Neural cell (in vitro differentiated cells): ENCODE data around the gene PM20D2. TPM values are rescaled to one million over a fixed set of nuclear protein-coding genes. Genes with fewer than 3 reads are reported as not detected.

Experiments used
- H2AFZ ChIP-seq: fragments of 200-600, 300-800 bp; sonication (generic), shearing (Covaris generic); 2 replicates; pipeline ENCODE4 v1.6.0; 2014; ENCODE audit warnings: low read depth, mild to moderate bottlenecking, antibody characterized with exemption, low read length, moderate library complexity
- H3F3A ChIP-seq: fragments of 200-600 bp; shearing (Covaris generic); 2 replicates; pipeline ENCODE4 v1.6.1; 2016; ENCODE audit warnings: mild to moderate bottlenecking, moderate library complexity, mixed read lengths, antibody characterized with exemption, low read length; ENCODE audit not compliant: insufficient read depth, poor library complexity, severe bottlenecking
- H3K27ac ChIP-seq: fragments of 200-600, 300-800 bp; sonication (generic), shearing (Covaris generic); 2 replicates; pipeline ENCODE4 v1.5.1; 2014; ENCODE audit warnings: mild to moderate bottlenecking, low read length, moderate library complexity
- H3K27me3 ChIP-seq: fragments of 300-800, 200-600 bp; sonication (generic), shearing (Covaris generic); 2 replicates; pipeline ENCODE4 v1.6.0; 2014; ENCODE audit warnings: mild to moderate bottlenecking, low read depth, low read length, moderate library complexity; ENCODE audit not compliant: insufficient read depth
- H3K36me3 ChIP-seq: fragments of 300-800, 200-600 bp; sonication (generic), shearing (Covaris generic); 2 replicates; pipeline ENCODE4 v1.5.1; 2014; ENCODE audit warnings: mild to moderate bottlenecking, antibody characterized with exemption, low read length, moderate library complexity; ENCODE audit not compliant: insufficient read depth
- H3K4me2 ChIP-seq: fragments of 300-800, 200-600 bp; sonication (generic), shearing (Covaris generic); 2 replicates; pipeline ENCODE4 v1.6.0; 2014; ENCODE audit warnings: mild to moderate bottlenecking, low read length
- H3K4me3 ChIP-seq: fragments of 300-800, 200-600 bp; sonication (generic), shearing (Covaris generic); 2 replicates; pipeline ENCODE4 v1.5.1; 2014; ENCODE audit warnings: mild to moderate bottlenecking, low read length, moderate library complexity
- H3K79me2 ChIP-seq: fragments of 200-600 bp; shearing (Covaris generic); replicated peaks from 2 replicates; pipeline ENCODE4 v1.6.0; 2014; ENCODE audit warnings: mild to moderate bottlenecking, low read length, moderate library complexity; ENCODE audit not compliant: insufficient read depth
- H3K9ac ChIP-seq: fragments of 300-800, 200-600 bp; sonication (generic), shearing (Covaris generic); 2 replicates; pipeline ENCODE4 v1.6.1; 2016; ENCODE audit warnings: mild to moderate bottlenecking, low read length, mixed read lengths
- H3K9me2 ChIP-seq: fragments of 200-600 bp; shearing (Covaris generic); 2 replicates; pipeline ENCODE4 v1.6.1; 2016; ENCODE audit warnings: mild to moderate bottlenecking, low read length, mixed read lengths; ENCODE audit not compliant: insufficient read depth
- H3K9me3 ChIP-seq: fragments of 200-600, 300-800 bp; sonication (generic), shearing (Covaris generic); 2 replicates; pipeline ENCODE4 v1.6.1; 2016; ENCODE audit warnings: mild to moderate bottlenecking, mixed run types, low read length, moderate library complexity, mixed read lengths
- H4K20me1 ChIP-seq: fragments of 200-600 bp; shearing (Covaris generic); 2 replicates; pipeline ENCODE4 v1.6.1; 2016; ENCODE audit warnings: mild to moderate bottlenecking, mixed run types; ENCODE audit not compliant: insufficient read depth
- EP300 ChIP-seq: fragments of 450-650 bp; conservative IDR thresholded peaks from 2 replicates; pipeline ENCODE4 v1.6.1; 2014; ENCODE audit warnings: antibody characterized with exemption, mild to moderate bottlenecking, moderate library complexity; ENCODE audit not compliant: poor library complexity, severe bottlenecking
- EZH2 ChIP-seq: fragments of 200-600, 300-800 bp; shearing (Covaris generic), sonication (generic); IDR thresholded peaks from 2 replicates; pipeline ENCODE4 v1.6.1; 2014; ENCODE audit warnings: antibody characterized with exemption, low read length, borderline replicate concordance, mild to moderate bottlenecking; ENCODE audit not compliant: insufficient read depth, poor library complexity, severe bottlenecking
- MXI1 ChIP-seq: fragments of 450-650 bp; conservative IDR thresholded peaks from 2 replicates; pipeline ENCODE4 v1.6.1; 2014; ENCODE audit warnings: antibody characterized with exemption, mild to moderate bottlenecking; ENCODE audit not compliant: poor library complexity, severe bottlenecking
- POLR2AphosphoS5 ChIP-seq: IDR thresholded peaks from 2 replicates; pipeline ENCODE4 v1.6.1; 2012
- RAD21 ChIP-seq: fragments of 450-650 bp; conservative IDR thresholded peaks from 2 replicates; pipeline ENCODE4 v1.6.1; 2014; ENCODE audit warnings: antibody characterized with exemption, mild to moderate bottlenecking, moderate library complexity
- SMC3 ChIP-seq: fragments of 450-650 bp; conservative IDR thresholded peaks from 2 replicates; pipeline ENCODE4 v1.6.1; 2014; ENCODE audit warnings: antibody characterized with exemption, mild to moderate bottlenecking, moderate library complexity; ENCODE audit not compliant: poor library complexity
- TAF1 ChIP-seq: IDR thresholded peaks from 2 replicates; pipeline ENCODE4 v1.6.1; 2012; ENCODE audit warnings: low read depth
- polyA plus RNA-seq: library from polyadenylated mRNA; depleted of rRNA; stranded (reverse); fragments of >200 nt; gene quantifications from 2 replicates; pipeline ENCODE4 v1.2.3, GENCODE V29; 2014
- TF ChIP-seq, protein P1 (sequence below): fragments of 450-650 bp; IDR thresholded peaks from 2 replicates; pipeline ENCODE4 v1.5.1; 2014; ENCODE audit warnings: antibody characterized with exemption, mild to moderate bottlenecking, moderate library complexity; ENCODE audit not compliant: poor library complexity, severe bottlenecking
- TF ChIP-seq, protein P2 (sequence below): IDR thresholded peaks from 2 replicates; pipeline ENCODE4 v1.6.1; 2012; ENCODE audit warnings: borderline replicate concordance

Gene PM20D2
- polyA plus RNA-seq, 1 donor from 2014 or later = 28.2 TPM

GRCh38 chr6:89198235-89198634, 52.4 kb downstream of the PM20D2 start:
- no peak overlapping the region for H3K4me3 ChIP-seq
- H4K20me1 ChIP-seq = no peaks in the 10 kb centered on the region
- no peaks in the 10 kb centered on the region for H3F3A ChIP-seq
- no peaks in the 10 kb centered on the region for H3K36me3 ChIP-seq
- no peak overlapping the region for H3K4me2 ChIP-seq
- TF ChIP-seq RAD21 (no peak), MXI1 (no peak), EP300 (no peak), TAF1 (no peak), POLR2AphosphoS5 (no peak), SMC3 (no peak), EZH2 (no peak)
- TF ChIP-seq, protein P1, sequence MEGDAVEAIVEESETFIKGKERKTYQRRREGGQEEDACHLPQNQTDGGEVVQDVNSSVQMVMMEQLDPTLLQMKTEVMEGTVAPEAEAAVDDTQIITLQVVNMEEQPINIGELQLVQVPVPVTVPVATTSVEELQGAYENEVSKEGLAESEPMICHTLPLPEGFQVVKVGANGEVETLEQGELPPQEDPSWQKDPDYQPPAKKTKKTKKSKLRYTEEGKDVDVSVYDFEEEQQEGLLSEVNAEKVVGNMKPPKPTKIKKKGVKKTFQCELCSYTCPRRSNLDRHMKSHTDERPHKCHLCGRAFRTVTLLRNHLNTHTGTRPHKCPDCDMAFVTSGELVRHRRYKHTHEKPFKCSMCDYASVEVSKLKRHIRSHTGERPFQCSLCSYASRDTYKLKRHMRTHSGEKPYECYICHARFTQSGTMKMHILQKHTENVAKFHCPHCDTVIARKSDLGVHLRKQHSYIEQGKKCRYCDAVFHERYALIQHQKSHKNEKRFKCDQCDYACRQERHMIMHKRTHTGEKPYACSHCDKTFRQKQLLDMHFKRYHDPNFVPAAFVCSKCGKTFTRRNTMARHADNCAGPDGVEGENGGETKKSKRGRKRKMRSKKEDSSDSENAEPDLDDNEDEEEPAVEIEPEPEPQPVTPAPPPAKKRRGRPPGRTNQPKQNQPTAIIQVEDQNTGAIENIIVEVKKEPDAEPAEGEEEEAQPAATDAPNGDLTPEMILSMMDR = no peak
- TF ChIP-seq, protein P2, sequence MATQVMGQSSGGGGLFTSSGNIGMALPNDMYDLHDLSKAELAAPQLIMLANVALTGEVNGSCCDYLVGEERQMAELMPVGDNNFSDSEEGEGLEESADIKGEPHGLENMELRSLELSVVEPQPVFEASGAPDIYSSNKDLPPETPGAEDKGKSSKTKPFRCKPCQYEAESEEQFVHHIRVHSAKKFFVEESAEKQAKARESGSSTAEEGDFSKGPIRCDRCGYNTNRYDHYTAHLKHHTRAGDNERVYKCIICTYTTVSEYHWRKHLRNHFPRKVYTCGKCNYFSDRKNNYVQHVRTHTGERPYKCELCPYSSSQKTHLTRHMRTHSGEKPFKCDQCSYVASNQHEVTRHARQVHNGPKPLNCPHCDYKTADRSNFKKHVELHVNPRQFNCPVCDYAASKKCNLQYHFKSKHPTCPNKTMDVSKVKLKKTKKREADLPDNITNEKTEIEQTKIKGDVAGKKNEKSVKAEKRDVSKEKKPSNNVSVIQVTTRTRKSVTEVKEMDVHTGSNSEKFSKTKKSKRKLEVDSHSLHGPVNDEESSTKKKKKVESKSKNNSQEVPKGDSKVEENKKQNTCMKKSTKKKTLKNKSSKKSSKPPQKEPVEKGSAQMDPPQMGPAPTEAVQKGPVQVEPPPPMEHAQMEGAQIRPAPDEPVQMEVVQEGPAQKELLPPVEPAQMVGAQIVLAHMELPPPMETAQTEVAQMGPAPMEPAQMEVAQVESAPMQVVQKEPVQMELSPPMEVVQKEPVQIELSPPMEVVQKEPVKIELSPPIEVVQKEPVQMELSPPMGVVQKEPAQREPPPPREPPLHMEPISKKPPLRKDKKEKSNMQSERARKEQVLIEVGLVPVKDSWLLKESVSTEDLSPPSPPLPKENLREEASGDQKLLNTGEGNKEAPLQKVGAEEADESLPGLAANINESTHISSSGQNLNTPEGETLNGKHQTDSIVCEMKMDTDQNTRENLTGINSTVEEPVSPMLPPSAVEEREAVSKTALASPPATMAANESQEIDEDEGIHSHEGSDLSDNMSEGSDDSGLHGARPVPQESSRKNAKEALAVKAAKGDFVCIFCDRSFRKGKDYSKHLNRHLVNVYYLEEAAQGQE = no peak
- no peaks in the 10 kb centered on the region for H3K9me2 ChIP-seq
- H3K79me2 ChIP-seq = no peaks in the 10 kb centered on the region
- H2AFZ ChIP-seq = no peak overlapping the region
- H3K27ac ChIP-seq = no peak overlapping the region
- no peaks in the 10 kb centered on the region for H3K27me3 ChIP-seq
- H3K9me3 ChIP-seq = no peaks in the 10 kb centered on the region
- no peak overlapping the region for H3K9ac ChIP-seq

DNA sequence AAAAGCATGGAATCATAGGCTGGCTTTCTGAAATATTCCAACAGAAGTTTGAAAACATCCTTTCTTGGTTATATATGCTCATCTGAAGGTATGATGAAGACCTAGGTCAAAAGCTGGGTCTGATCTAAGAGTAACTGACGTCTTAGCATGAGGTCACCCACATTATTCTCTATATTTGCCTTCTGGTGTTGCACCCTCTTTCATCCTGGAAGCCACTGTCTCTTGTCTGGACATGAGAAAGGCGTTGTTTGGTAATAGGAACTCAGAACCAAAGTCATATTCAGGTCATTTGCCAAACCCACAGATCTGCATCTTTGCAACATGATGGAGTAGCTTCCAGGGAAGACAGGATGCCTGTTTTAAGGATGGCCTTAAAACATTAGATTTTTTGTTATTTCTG, 53.7 kb downstream of the PM20D2 start:
- H2AFZ ChIP-seq = no peak overlapping the region
- H3K9ac ChIP-seq = no peak overlapping the region
- H4K20me1 ChIP-seq = no peaks in the 10 kb centered on the region
- H3K36me3 ChIP-seq = no peaks in the 10 kb centered on the region
- H3F3A ChIP-seq = no peaks in the 10 kb centered on the region
- H3K9me3 ChIP-seq = no peaks in the 10 kb centered on the region
- TF ChIP-seq, protein P2 = no peak
- no peak for TF ChIP-seq EZH2
- no peak for TF ChIP-seq POLR2AphosphoS5
- H3K4me2 ChIP-seq = no peak overlapping the region
- H3K27me3 ChIP-seq = no peaks in the 10 kb centered on the region
- no peaks in the 10 kb centered on the region for H3K9me2 ChIP-seq
- H3K27ac ChIP-seq = no peak overlapping the region
- no peaks in the 10 kb centered on the region for H3K79me2 ChIP-seq
- no peak overlapping the region for H3K4me3 ChIP-seq
